Measurements from ENCODE around the gene GRK3.

DNA sequence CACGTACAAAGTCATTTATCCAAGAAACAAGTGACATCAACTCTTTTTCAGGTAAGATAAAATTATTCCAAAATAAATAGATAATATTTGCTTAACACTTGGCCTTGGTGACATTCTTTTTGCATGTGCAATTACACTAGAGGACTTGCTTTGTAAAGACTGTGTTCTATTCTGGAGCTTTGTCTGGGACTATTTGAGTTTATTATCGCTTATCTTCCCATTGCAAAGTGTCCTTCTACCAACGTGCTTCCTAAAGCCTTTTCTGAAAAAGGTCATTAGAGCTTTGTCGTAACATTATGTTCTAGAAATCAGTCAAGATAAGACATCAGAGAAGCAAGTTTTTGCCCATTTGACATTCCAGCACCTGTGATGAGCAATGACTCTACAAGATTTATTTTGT lies 99.2 kb downstream of the GRK3 start:
- TF ChIP-seq POLR2A (IDR thresholded peaks at IDR 0.05; ENCODE audit: extremely low read depth, insufficient read length) = no peak
- TF ChIP-seq, protein P1, sequence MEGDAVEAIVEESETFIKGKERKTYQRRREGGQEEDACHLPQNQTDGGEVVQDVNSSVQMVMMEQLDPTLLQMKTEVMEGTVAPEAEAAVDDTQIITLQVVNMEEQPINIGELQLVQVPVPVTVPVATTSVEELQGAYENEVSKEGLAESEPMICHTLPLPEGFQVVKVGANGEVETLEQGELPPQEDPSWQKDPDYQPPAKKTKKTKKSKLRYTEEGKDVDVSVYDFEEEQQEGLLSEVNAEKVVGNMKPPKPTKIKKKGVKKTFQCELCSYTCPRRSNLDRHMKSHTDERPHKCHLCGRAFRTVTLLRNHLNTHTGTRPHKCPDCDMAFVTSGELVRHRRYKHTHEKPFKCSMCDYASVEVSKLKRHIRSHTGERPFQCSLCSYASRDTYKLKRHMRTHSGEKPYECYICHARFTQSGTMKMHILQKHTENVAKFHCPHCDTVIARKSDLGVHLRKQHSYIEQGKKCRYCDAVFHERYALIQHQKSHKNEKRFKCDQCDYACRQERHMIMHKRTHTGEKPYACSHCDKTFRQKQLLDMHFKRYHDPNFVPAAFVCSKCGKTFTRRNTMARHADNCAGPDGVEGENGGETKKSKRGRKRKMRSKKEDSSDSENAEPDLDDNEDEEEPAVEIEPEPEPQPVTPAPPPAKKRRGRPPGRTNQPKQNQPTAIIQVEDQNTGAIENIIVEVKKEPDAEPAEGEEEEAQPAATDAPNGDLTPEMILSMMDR (IDR thresholded peaks at IDR 0.05; ENCODE audit: low read depth, low read length) = no peak
- TF ChIP-seq, protein P2, sequence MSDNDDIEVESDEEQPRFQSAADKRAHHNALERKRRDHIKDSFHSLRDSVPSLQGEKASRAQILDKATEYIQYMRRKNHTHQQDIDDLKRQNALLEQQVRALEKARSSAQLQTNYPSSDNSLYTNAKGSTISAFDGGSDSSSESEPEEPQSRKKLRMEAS (IDR thresholded peaks at IDR 0.05; ENCODE audit: low read depth, low read length) = no peak
- no peak for TF ChIP-seq MYC (IDR thresholded peaks at IDR 0.05; ENCODE audit: low read depth, low read length)
